Measurements from ENCODE around the gene ATAD5.

GRCh38 chr17:30922235-30923030, 90.7 kb downstream of the ATAD5 start:
- TF ChIP-seq CTCF (IDR thresholded peaks at IDR 0.05; ENCODE audit: low read depth, low read length) (no peak), MYC (IDR thresholded peaks at IDR 0.05; ENCODE audit: low read depth, low read length) (no peak)

Measured in NB4 (cell line).